ENCODE measurements around the gene TMEM106C.

DNA sequence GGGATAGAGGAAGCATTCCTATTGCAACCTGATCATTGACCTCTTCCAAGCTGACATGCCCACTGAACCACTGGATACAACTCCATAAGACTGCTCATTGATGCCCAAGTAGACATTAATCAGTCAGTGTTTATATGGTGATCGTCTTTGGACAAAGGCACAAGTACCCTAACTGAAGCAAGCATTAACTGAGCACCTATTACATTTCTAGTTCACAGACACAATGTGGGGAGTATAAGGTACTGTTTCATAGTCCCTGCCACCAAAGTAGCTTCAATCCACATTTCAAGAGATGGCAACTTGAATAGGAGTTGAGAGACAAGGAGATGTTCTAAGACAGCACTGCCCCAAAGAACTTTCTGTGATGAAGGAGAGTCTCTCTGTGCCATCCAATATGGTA, 51.7 kb downstream of the TMEM106C start:
- TF ChIP-seq, protein P1, sequence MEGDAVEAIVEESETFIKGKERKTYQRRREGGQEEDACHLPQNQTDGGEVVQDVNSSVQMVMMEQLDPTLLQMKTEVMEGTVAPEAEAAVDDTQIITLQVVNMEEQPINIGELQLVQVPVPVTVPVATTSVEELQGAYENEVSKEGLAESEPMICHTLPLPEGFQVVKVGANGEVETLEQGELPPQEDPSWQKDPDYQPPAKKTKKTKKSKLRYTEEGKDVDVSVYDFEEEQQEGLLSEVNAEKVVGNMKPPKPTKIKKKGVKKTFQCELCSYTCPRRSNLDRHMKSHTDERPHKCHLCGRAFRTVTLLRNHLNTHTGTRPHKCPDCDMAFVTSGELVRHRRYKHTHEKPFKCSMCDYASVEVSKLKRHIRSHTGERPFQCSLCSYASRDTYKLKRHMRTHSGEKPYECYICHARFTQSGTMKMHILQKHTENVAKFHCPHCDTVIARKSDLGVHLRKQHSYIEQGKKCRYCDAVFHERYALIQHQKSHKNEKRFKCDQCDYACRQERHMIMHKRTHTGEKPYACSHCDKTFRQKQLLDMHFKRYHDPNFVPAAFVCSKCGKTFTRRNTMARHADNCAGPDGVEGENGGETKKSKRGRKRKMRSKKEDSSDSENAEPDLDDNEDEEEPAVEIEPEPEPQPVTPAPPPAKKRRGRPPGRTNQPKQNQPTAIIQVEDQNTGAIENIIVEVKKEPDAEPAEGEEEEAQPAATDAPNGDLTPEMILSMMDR (optimal IDR thresholded peaks at IDR 0.05 in 1 of 3, IDR thresholded peaks at IDR 0.05 in 1 of 3, conservative IDR thresholded peaks at IDR 0.05 in 1 of 3; ENCODE audit: extremely low read depth in 1 of 3, insufficient read depth in 2 of 3, low read length in 3 of 3), result no peak
- no peak for TF ChIP-seq EZH2 (IDR thresholded peaks at IDR 0.05; ENCODE audit: low read length)

Data from keratinocyte (primary cell).